ENCODE data around the gene EXOC3.

EXOC3 gene

GRCh38 chr5:459562-460272 is 16.7 kb downstream of the EXOC3 start:
- DNase-seq (ENCODE audit: low read depth) = no peak
- no peak overlapping the region for H3K4me3 ChIP-seq (ENCODE audit: control insufficient read depth, low read depth, low read length)
- TF ChIP-seq CTCF (conservative IDR thresholded peaks at IDR 0.05; ENCODE audit: control insufficient read depth, insufficient read depth, low read depth, low read length) = no peak

GRCh38 chr5:460273-460625 is 17.3 kb downstream of the EXOC3 start:
- no peak for DNase-seq (ENCODE audit: low read depth)
- no peak for TF ChIP-seq CTCF (conservative IDR thresholded peaks at IDR 0.05; ENCODE audit: control insufficient read depth, insufficient read depth, low read depth, low read length)
- H3K4me3 ChIP-seq (ENCODE audit: control insufficient read depth, low read depth, low read length) = no peak overlapping the region

GRCh38 chr5:462051-462481 is 19.1 kb downstream of the EXOC3 start:
- H3K4me3 ChIP-seq (ENCODE audit: control insufficient read depth, low read depth, low read length) = no peak overlapping the region
- no peak for TF ChIP-seq CTCF (conservative IDR thresholded peaks at IDR 0.05; ENCODE audit: control insufficient read depth, insufficient read depth, low read depth, low read length)
- DNase-seq (ENCODE audit: low read depth) = no peak

- no peak overlapping the region for H3K4me3 ChIP-seq (ENCODE audit: control insufficient read depth, low read depth, low read length)
- TF ChIP-seq CTCF (conservative IDR thresholded peaks at IDR 0.05; ENCODE audit: control insufficient read depth, insufficient read depth, low read depth, low read length) = no peak
- no peak for DNase-seq (ENCODE audit: low read depth)
Measured at GRCh38 chr5:463301-463700, 20.3 kb downstream of the EXOC3 start.

GRCh38 chr5:463952-464351 is 21.0 kb downstream of the EXOC3 start:
- no peak for DNase-seq (ENCODE audit: low read depth)
- H3K4me3 ChIP-seq (ENCODE audit: control insufficient read depth, low read depth, low read length) = no peak overlapping the region
- TF ChIP-seq CTCF (conservative IDR thresholded peaks at IDR 0.05; ENCODE audit: control insufficient read depth, insufficient read depth, low read depth, low read length) = no peak

- no peak for TF ChIP-seq CTCF (conservative IDR thresholded peaks at IDR 0.05; ENCODE audit: control insufficient read depth, insufficient read depth, low read depth, low read length)
- no peak overlapping the region for H3K4me3 ChIP-seq (ENCODE audit: control insufficient read depth, low read depth, low read length)
- no peak for DNase-seq (ENCODE audit: low read depth)
Measured at GRCh38 chr5:464446-464842, 21.5 kb downstream of the EXOC3 start.

All from fibroblast of mammary gland (primary cell).